ENCODE results near the gene ZCCHC24. TPM values are rescaled to one million over a fixed set of nuclear protein-coding genes. Genes with fewer than 3 reads are reported as not detected.

Gene ZCCHC24
- total RNA-seq, 1 experiment from 2014 or later: 20.5 TPM

DNA sequence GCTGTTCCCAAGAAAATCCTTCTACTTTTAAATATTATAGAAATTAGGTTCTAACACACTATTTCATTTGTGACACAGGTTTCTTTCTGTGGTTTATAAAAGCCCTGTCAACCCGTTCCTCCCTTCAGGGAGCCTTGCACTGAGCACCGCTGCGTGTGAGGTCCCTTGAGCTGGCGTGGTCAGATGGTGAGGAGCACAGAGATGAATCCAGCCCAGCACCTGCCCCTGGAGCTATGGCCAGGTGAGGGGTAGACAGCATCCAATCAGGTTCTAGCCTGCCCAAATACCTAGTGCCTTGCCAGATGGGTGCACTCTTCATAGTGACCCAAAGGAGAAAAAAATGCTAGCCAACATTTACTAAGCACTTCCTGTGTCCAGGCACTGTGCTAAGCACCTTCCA is 15.7 kb downstream of the ZCCHC24 start:
- DNase-seq: no peak
- H3K27me3 ChIP-seq: no peaks in the 10 kb centered on the region
- no peak overlapping the region for H3K4me3 ChIP-seq
- H3K9me3 ChIP-seq: no peaks in the 10 kb centered on the region; the same call in 1 of the 2 replicates
- H3K36me3 ChIP-seq: peaks cover 33% of the 10 kb centered on the region

DNA sequence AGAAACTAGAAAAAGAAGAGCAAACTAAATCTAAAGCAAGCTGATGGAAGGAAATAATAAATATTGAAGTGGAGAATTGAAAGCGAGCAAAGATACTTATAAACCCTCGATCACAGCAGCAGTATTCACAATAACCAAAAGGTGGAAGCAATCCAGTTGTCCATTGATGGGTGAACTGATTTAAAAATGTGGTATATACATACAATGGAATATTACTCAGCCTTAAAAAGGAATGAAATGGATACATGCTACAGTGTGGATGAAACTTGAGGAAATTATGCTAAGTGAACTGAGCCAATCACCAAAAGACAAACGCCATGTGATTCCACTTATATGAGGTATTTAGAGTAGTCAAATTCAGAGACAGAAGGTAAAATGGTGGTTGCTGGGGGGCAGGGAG is 17.5 kb downstream of the ZCCHC24 start:
- no peaks in the 10 kb centered on the region; the same call in 1 of the 2 replicates for H3K9me3 ChIP-seq

DNA sequence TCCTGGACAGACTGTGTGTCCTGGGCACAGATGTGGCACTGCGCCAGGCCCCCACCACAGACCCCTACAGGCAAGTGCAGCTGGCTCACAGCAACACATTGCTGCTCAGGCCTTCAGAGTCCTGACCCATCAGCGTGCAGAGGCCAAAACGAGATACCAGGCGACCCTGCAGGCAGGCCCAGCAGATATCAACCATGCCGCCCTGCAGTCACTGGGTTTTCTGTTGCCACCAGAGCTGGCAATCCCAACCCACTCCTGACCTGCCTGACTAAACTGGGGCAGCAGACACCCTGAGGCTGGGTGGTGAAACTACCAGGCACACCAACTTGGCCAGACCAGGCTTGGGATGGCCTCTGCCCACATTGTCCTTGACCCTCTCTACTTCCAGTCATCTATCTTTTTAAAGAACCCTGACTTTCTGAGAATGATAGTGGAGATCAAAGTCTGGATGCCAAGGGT is 20.3 kb downstream of the ZCCHC24 start:
- Histone ChIP-seq H3K36me3 (peaks cover 32% of the 10 kb centered on the region), H3K4me3 (no peak overlapping the region), H3K27me3 (no peaks in the 10 kb centered on the region), H3K9me3 (no peaks in the 10 kb centered on the region; the same call in 1 of the 2 replicates)
- DNase-seq: no peak

More for the DNA sequence above, 17.5 kb downstream of the ZCCHC24 start:
- Histone ChIP-seq H3K36me3 (peaks cover 28% of the 10 kb centered on the region), H3K4me3 (no peak overlapping the region), H3K27me3 (no peaks in the 10 kb centered on the region)
- DNase-seq: no peak

DNA sequence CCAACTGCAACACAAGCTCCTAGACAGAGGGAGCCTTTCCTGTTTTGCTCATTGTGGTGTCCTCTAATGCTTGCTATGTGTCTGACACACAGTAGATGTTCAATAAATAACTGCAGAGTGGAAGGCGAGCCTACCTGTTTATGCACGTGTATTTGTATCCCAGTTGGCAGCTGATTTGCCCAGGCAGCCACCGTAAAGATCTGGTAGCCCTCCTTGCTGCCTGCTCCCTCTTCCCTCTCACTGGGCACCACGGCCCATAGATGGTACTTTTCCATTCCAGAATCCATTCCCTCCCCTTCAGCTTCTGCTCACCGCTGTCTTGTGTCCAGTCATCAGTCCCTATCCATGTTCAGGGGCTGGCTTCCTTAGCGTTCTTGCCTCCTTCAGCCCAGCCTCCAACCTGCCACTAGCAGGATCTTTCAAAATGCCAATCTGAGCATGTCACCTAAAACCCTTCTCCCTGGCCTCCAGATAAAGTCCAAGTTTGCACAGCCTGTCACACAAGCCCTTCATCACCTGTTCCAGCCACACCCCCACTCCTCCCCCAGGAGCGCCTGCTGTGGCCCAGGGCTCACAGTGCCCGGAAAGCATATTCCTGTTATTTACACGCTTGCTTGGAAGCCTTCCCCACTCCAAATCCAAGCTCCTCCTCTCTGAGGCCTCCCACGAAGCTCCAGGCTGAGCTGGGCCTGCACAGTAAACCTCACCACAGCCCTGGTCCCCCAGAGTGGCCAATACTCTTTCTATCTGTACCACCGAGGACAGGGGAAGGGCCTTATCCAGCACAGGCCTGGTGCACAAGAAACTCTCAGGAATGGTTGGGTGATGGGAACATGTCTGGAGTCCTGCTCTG is 21.0 kb downstream of the ZCCHC24 start:
- Histone ChIP-seq H3K36me3 (peaks cover 32% of the 10 kb centered on the region), H3K9me3 (no peaks in the 10 kb centered on the region; the same call in 1 of the 2 replicates), H3K27me3 (no peaks in the 10 kb centered on the region), H3K4me3 (no peak overlapping the region)
- no peak for DNase-seq

DNA sequence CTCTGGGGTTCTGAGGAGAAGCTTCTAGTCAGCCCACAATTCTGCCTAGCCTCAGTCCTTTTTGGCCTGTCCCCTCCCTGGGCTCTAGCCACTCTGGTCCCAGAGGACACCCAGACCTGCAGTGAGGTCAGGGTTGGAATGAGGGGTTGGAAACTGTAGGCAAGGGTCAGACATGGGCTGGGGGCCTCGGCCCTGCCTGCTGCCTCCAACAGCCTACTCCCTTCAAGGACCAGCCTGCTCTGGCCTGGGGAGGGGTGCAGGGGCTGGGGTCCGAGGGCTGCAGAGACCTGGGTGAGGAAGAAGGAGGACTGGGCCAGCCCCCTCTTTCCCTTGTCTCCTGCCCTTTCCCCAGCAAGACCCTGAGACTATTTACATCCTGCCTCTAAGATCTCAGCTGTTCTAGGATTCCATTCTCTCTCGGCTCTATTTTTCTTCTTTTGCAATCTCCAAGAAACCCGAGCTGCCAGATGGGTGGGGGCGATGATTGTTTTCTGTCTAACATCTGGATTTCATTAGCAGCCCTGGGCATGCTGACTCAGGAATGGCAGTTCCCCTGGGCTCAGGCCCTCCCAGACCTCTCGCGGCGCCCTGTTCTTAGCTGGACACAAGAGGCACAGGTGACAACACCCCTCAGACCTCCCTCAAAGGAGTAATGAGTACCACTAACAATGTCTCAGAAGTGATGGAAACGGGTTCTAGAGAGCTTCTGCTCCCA is 23.1 kb downstream of the ZCCHC24 start:
- DNase-seq: peak; percentile 85
- peaks cover 39% of the 10 kb centered on the region for H3K36me3 ChIP-seq
- H3K9me3 ChIP-seq: no peaks in the 10 kb centered on the region
- no peaks in the 10 kb centered on the region for H3K27me3 ChIP-seq
- H3K4me3 ChIP-seq: no peak overlapping the region

DNA sequence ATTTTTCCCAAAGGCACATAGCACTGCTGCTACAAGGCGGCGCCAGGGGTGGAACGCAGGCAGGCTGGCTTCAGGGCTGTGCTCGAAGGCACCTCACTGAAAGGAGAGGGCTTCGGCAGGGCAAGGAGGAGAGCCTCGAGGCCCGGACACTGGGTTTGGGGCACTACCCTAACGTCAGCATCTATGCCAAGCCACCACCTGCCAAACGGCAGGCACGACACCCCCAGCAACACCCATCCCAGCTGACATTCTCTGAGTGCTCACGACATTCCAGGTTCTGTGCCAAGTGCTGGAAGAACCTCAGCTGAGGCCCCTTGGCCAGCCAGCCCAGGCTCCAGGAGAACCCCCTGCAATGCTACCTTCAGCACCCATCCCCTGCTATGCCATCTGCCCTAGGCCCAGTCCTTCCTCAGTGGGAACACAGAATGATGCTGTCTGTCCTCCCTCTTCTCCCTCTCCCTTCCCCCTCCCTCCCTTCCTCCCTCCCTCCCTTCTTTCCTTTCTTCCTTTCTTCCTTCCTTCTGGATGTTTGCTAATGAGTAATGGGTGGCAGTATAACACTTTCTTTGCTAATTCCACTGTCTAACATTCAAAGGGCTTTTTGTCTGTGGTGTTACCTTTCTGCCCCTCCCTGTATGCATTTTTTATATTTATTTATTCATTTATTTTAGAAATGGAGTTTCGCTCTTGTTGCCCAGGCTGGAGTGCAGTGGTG is 24.3 kb downstream of the ZCCHC24 start:
- Histone ChIP-seq H3K4me3 (no peak overlapping the region), H3K36me3 (peaks cover 34% of the 10 kb centered on the region), H3K27me3 (no peaks in the 10 kb centered on the region), H3K9me3 (no peaks in the 10 kb centered on the region)
- no peak for DNase-seq

DNA sequence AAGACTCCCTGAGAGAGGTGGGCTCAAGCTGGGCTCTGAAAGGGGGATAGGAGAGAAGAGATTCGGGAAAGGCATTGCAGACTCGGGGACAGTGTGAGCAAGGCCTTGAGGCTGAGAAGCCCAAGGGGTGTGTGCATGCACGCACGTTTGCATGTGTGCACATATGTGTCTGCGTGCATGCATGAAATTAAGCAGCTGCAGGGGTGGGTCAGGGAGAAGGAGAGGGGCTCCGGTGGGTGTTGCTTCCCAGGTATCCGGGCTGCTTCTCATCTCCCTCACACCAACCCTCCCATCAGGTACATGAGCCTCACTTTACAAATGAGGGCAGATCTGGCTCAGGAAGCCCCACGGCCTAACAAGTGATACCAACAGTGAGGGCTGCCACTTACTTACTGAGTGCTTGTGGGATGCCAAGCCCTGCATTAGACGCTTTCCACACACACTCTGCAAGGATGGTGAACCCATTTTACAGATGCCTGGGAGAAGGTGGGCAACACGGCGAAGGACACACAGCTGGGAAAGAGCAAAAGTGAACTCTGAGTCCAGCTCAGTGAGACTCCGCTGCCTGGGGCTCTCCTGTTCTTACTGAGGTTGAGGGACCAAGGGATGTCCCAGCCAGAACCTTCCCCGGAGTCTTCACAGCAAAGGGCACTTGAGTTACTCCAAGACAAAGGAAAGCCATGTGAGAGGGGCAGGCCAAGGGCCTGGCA is 26.4 kb downstream of the ZCCHC24 start:
- no peak for DNase-seq
- Histone ChIP-seq H3K27me3 (no peaks in the 10 kb centered on the region), H3K36me3 (peaks cover 27% of the 10 kb centered on the region), H3K4me3 (no peak overlapping the region), H3K9me3 (no peaks in the 10 kb centered on the region)

DNA sequence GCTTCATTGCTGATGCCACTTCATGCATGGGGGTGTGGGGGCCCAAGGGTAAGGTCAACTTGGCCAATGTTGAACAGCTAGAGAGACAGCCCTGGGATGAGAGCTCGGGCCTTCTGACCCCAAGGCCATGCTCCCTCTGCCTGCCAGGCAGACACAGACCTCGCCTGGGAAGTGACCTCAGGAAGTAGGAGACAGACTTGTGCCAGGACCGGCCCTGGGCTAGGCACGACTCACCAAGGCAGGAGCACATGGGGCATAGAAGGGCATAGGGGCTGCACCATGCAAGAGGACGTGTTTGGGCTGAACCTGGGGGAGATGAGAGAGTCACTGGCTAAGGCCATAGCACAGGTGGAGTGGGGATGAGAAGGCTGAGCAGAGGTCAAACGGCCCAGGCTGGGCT is 27.1 kb downstream of the ZCCHC24 start:
- Histone ChIP-seq H3K27me3 (no peaks in the 10 kb centered on the region), H3K9me3 (no peaks in the 10 kb centered on the region), H3K4me3 (no peak overlapping the region), H3K36me3 (peaks cover 30% of the 10 kb centered on the region)
- DNase-seq: no peak

DNA sequence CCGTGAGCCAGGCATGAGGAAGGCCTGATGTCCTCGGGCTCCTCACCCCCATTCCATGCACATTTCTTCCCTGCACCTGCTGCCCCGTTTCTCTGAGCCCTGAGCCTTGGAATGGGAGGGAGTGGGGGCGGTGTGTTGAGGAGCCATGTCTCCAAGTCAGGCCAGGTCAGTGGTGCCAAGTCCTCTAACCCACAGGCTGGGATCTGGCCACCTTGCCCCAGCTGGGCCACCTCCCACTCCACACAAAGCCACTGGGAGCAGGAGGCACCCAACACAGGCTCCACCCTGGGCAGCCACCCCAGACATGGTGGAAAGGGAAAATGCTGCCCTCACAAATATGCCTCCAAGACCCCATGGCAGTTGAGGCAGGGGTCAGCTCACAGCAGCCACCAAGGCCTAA is 27.7 kb downstream of the ZCCHC24 start:
- no peaks in the 10 kb centered on the region for H3K9me3 ChIP-seq
- H3K27me3 ChIP-seq: no peaks in the 10 kb centered on the region
- no peak for DNase-seq
- H3K4me3 ChIP-seq: no peak overlapping the region
- peaks cover 30% of the 10 kb centered on the region for H3K36me3 ChIP-seq

DNA sequence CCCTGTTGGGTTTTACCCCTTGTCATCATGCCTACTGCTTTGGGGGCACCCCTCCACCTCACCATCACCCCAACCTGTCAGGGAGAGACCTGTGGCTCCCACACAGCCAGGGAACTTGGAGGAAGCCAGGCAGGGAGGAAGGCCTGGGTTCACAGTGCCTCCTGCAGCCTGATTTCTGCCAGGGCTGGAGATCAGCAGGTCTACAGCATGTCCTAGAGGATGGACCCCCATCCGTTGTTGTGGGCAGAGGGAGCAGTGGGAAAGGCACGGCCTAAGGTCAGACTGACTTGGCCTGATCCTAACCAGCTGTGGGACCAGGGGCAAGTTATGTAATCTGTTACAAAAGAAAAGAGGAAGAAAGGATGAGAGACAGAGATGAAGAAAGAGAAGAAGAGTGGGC is 28.2 kb downstream of the ZCCHC24 start:
- no peak overlapping the region for H3K4me3 ChIP-seq
- H3K9me3 ChIP-seq: no peaks in the 10 kb centered on the region
- H3K36me3 ChIP-seq: peaks cover 30% of the 10 kb centered on the region
- no peak for DNase-seq
- H3K27me3 ChIP-seq: no peaks in the 10 kb centered on the region

DNA sequence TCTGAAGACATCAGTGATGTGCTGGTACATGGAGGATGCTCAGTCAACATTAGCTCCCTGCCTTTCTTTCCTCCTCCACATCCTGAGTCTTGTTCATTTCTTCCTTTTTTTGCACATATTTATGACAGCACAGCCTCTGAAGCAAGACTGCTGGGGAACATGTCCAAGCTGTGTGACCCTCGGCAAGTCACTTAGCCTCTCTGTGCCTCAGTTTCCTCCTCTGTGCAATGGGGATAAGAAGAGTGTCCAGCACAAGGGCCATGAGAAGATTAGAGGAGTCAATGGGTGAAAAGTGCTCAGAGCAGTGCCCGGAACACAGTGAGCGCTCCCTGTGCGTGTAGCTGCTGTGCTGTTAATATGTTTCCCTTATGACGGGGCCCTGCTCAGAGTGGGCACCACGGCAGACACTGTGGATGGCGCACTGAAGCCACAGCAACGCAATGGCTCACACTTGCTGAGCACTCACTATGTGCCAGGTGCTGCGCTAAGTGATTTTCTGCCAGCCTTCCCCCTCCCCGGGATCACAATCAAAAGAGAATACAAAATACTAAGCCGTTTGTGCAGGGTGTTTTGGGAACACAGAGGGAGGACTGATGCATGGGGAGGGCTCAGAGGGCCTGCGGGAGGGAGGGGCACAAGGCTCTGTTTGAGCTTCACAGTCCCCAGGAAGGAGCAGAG is 28.7 kb downstream of the ZCCHC24 start:
- no peaks in the 10 kb centered on the region for H3K27me3 ChIP-seq
- H3K9me3 ChIP-seq: no peaks in the 10 kb centered on the region
- H3K4me3 ChIP-seq: no peak overlapping the region
- peaks cover 26% of the 10 kb centered on the region for H3K36me3 ChIP-seq
- DNase-seq: no peak

DNA sequence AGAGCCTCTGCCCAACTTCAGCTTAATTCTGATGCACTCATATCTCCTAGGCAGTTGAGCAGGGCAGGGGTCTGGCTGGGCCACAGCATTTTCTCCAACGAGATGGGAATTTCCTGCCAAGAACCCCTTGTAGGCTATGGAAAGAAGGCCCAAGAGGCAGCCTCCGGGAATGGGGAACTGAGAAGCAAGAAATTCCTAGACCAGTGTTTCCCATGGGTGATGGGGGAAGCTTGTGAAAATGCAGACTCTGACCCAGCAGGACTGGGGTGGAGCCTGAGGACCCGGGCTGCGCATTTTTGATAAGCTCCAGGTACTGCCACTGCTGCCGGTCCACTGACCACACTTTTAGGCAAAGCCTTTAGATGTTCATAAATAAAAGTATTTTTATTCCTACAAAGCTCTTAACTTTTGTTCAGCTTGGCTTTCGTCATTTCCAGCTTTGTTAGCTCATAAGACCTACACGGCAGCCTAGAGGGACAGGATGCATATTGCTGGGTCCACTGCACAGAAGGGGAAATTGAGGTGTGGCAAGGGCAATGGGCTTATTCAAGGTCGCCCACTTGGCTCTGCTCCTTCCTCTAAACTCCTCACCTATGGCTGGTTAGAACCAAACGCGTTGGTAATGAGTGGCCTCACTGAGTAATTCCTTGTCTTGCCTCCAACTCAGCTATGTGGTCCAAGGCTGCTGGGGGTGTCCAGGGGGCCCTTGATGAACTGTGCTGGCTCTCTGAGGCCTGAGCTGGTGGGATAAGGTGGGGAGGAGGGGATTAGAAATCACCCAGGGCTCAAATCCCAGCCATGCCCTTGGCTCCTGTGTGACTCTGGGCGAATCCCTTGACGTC is 29.5 kb downstream of the ZCCHC24 start:
- Histone ChIP-seq H3K4me3 (no peak overlapping the region), H3K36me3 (peaks cover 24% of the 10 kb centered on the region), H3K9me3 (no peaks in the 10 kb centered on the region), H3K27me3 (no peaks in the 10 kb centered on the region)
- no peak for DNase-seq

DNA sequence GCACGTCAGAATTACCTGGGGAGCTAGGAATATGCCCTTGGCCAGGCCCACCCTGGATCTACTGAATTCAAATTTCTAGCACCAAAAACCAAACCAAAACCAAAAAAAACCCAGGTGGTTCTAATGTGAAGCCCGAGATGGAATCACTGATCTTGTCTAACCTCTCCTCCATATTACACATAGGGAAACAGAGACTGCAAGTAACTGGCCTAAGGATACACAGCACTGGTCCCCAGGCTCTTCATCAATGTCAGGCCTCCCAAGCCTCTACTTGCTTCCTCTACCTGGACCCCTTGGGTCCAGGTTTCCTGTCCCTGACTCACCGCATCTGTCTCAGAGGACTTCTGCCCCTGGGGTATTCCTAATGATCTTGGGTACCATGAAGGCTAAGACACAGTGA is 30.7 kb downstream of the ZCCHC24 start:
- H3K9me3 ChIP-seq: no peaks in the 10 kb centered on the region
- H3K4me3 ChIP-seq: no peak overlapping the region
- peaks cover 24% of the 10 kb centered on the region for H3K36me3 ChIP-seq
- H3K27me3 ChIP-seq: no peaks in the 10 kb centered on the region
- no peak for DNase-seq

DNA sequence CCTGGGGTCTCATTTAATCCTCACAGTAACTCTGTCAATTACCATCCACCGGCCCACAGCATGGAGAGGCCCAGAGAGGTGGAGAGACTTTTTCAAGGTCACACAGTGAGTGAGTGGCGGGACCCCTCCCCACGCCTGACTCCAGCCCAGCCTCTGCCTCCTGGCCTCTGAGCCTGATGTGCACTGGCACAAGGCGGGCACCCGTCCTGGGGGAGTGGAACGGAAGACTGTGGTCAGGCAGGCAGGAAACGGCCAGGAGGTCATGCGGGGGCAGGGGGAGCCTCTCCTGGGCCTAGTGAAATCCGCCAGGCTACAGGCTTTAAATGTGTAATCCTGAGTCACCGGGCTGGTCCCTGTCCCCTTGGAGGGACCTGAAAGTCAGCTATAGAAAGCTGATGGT is 32.2 kb downstream of the ZCCHC24 start:
- H3K9me3 ChIP-seq: no peaks in the 10 kb centered on the region
- peaks cover 18% of the 10 kb centered on the region for H3K36me3 ChIP-seq
- no peaks in the 10 kb centered on the region for H3K27me3 ChIP-seq
- DNase-seq: peak; percentile 68
- no peak overlapping the region for H3K4me3 ChIP-seq

DNA sequence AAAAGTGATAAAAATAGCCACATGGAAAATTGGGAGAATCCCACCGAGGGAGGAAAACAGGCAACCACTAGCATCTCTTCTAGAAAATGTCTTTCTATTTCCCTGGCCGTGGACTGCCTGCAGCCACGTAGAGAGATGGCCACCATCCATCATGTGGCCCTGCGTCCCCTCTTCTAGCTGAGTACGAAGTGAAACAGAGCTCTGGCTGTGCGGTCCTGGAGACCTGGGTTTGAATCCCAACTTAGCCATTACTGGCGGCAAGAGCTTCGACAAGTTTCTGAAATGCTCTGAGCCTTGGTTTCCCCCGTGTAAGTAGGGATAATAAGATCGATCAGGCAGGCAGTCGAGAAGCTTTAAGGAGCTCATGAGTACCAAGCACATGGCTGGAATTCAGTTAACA is 32.9 kb downstream of the ZCCHC24 start:
- H3K4me3 ChIP-seq: no peak overlapping the region
- peaks cover 13% of the 10 kb centered on the region for H3K36me3 ChIP-seq
- DNase-seq: no peak
- H3K27me3 ChIP-seq: no peaks in the 10 kb centered on the region
- no peaks in the 10 kb centered on the region for H3K9me3 ChIP-seq

All from MG63 (cell line).